ENCODE measurements around the gene PIM3.
A peak's percentile ranks its signal among the peaks of the same experiment; 100 is the strongest.

PIM3 gene

GRCh38 chr22:49934891-49935557, 25.5 kb upstream of the PIM3 start:
- H3K79me2 ChIP-seq (ENCODE audit: insufficient read depth, low read length) = no peaks in the 10 kb centered on the region
- no peak overlapping the region for H3K4me3 ChIP-seq (ENCODE audit: insufficient read depth, low read length, poor library complexity, severe bottlenecking)
- H3K27ac ChIP-seq (ENCODE audit: low read depth, low read length) = no peak overlapping the region
- no peaks in the 10 kb centered on the region for H4K20me1 ChIP-seq (ENCODE audit: low read depth, low read length)
- no peaks in the 10 kb centered on the region for H3K9me3 ChIP-seq (ENCODE audit: insufficient read depth, low read length)
- H3K4me2 ChIP-seq (ENCODE audit: low read depth, low read length, poor library complexity, severe bottlenecking) = peak overlapping the region; percentile 21
- H3K9me2 ChIP-seq (replicated peaks; ENCODE audit: insufficient read depth, low read length) = no peaks in the 10 kb centered on the region
- TF ChIP-seq CTCF (IDR thresholded peaks at IDR 0.05; ENCODE audit: insufficient read depth, low read length, poor library complexity, severe bottlenecking) (no peak), EZH2phosphoT487 (conservative IDR thresholded peaks at IDR 0.05; ENCODE audit: low read length) (no peak)
- H3K36me3 ChIP-seq (ENCODE audit: low read length) = no peaks in the 10 kb centered on the region
- H3K9ac ChIP-seq (ENCODE audit: low read length) = no peak overlapping the region; the same call in 1 of the 2 replicates
- H2AFZ ChIP-seq (ENCODE audit: low read depth, low read length, severe bottlenecking) = no peak overlapping the region
- H3K27me3 ChIP-seq (ENCODE audit: low read length) = no peaks in the 10 kb centered on the region
- H3F3A ChIP-seq (ENCODE audit: insufficient read depth) = 0 out of 2 replicates have a peak, but pooled peaks cover 5% of the 10 kb centered on the region

DNA sequence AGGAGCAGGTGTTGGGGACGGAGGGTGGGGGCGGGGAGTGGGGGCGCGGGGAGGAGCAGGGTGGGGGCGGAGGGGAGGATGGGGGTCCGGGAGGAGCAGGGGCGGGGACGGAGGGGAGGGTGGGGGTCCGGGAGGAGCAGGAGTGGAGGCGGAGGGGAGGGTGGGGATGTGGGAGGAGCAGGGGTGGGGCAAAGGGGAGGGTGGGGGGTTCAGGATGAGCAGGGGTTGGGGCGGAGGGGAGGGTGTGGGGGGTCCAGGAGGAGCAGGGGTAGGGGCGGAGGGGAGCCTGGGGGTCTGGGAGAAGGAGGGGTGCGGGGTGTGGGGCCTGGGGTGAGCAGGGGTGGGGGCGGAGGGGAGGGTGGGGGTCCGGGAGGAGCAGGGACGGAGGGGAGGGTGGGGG, 25.0 kb upstream of the PIM3 start:
- H3K36me3 ChIP-seq (ENCODE audit: low read length) = no peaks in the 10 kb centered on the region
- H3K4me2 ChIP-seq (ENCODE audit: low read depth, low read length, poor library complexity, severe bottlenecking) = no peak overlapping the region
- no peak overlapping the region for H3K9ac ChIP-seq (ENCODE audit: low read length)
- H2AFZ ChIP-seq (ENCODE audit: low read depth, low read length, severe bottlenecking) = no peak overlapping the region
- H3K9me2 ChIP-seq (replicated peaks; ENCODE audit: insufficient read depth, low read length) = no peaks in the 10 kb centered on the region
- no peak overlapping the region for H3K4me3 ChIP-seq (ENCODE audit: insufficient read depth, low read length, poor library complexity, severe bottlenecking)
- H3K9me3 ChIP-seq (ENCODE audit: insufficient read depth, low read length) = no peaks in the 10 kb centered on the region
- no peaks in the 10 kb centered on the region for H4K20me1 ChIP-seq (ENCODE audit: low read depth, low read length)
- no peaks in the 10 kb centered on the region for H3K79me2 ChIP-seq (ENCODE audit: insufficient read depth, low read length)
- no peak for TF ChIP-seq CTCF (IDR thresholded peaks at IDR 0.05; ENCODE audit: insufficient read depth, low read length, poor library complexity, severe bottlenecking)
- no peak for TF ChIP-seq EZH2phosphoT487 (conservative IDR thresholded peaks at IDR 0.05; ENCODE audit: low read length)
- H3F3A ChIP-seq (ENCODE audit: insufficient read depth) = 0 out of 2 replicates have a peak, but pooled peaks cover 5% of the 10 kb centered on the region
- no peaks in the 10 kb centered on the region for H3K27me3 ChIP-seq (ENCODE audit: low read length)
- no peak overlapping the region for H3K27ac ChIP-seq (ENCODE audit: low read depth, low read length)

DNA sequence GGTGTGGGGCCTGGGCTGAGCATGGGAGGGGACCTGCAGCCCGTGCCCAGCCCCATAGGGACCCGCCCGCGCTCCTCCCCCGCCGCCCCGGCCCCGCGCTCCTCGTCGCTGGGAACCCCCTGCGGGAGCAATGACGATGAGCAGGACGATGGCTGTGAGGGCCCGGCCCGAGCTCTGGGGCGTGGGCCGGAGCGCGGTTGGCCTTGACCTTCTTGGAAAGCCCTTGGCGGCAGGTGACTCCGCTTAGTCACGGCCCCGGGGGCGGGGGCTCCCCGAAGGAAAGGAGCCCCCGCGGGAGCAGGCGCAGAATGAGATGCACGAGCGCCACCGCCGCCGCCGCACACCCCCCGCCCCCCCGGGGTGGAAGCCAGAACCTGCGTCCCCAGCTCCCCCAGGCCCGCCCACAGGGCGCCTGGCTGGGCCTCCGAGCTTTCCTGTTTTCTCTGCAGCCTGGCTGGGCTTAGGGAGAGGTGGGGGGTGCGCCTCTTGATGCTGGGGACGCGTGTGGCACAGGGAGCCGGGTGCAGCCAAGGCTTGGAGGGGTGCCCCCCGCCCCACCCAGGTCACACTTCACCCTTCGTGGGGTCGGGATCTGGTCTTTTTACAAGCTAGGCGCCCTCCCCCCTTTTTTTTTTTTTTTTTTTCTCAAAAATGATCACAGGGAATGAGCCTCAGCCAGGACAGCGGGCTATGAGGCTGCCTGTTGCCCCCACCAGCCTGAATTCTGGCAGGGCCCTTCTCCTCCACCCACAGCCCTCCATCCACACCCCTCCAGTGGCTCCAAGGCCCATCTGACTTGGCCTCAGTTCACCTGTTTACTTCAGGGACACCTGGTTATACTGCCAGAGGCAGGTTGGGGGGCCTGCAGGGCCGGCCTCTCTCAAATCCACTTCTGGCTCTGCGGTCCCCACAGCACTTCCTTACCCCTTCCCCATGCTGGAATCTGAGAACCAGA, 24.3 kb upstream of the PIM3 start:
- Histone ChIP-seq H3K4me2 (ENCODE audit: low read depth, low read length, poor library complexity, severe bottlenecking) (peak overlapping the region; percentile 44), H3F3A (ENCODE audit: insufficient read depth) (0 out of 2 replicates have a peak, but pooled peaks cover 5% of the 10 kb centered on the region), H3K9ac (ENCODE audit: low read length) (peak overlapping the region; percentile 27; the same call in 1 of the 2 replicates), H3K36me3 (ENCODE audit: low read length) (no peaks in the 10 kb centered on the region), H3K27me3 (ENCODE audit: low read length) (no peaks in the 10 kb centered on the region), H2AFZ (ENCODE audit: low read depth, low read length, severe bottlenecking) (no peak overlapping the region), H3K27ac (ENCODE audit: low read depth, low read length) (no peak overlapping the region), H3K79me2 (ENCODE audit: insufficient read depth, low read length) (no peaks in the 10 kb centered on the region), H3K9me2 (replicated peaks; ENCODE audit: insufficient read depth, low read length) (no peaks in the 10 kb centered on the region), H3K9me3 (ENCODE audit: insufficient read depth, low read length) (no peaks in the 10 kb centered on the region), H3K4me3 (ENCODE audit: insufficient read depth, low read length, poor library complexity, severe bottlenecking) (peak overlapping the region; percentile 15), H4K20me1 (ENCODE audit: low read depth, low read length) (no peaks in the 10 kb centered on the region)
- TF ChIP-seq EZH2phosphoT487 (conservative IDR thresholded peaks at IDR 0.05; ENCODE audit: low read length) (no peak), CTCF (IDR thresholded peaks at IDR 0.05; ENCODE audit: insufficient read depth, low read length, poor library complexity, severe bottlenecking) (no peak)

Measured in SU-DHL-6 (cell line).